Vagina (tissue), 2 donors: ENCODE measurements around the gene WNK3. TPM values are rescaled to one million over a fixed set of nuclear protein-coding genes. Genes with fewer than 3 reads are reported as not detected.

Experiments used
- DNase-seq, 2 donors: peaks; one replicate each; pipeline ENCODE4 v3.0.0-alpha.2; 2017; ENCODE audit errors: extremely low spot score in 2 of 2
- H3K27ac ChIP-seq: fragments of 200-600 bp; sonication (generic); one replicate; pipeline ENCODE4 v1.5.1; 2019
- H3K27me3 ChIP-seq: fragments of 200-600 bp; sonication (generic); one replicate; pipeline ENCODE4 v1.5.1; 2019
- H3K36me3 ChIP-seq, 2 donors: fragments of 200-600 bp; sonication (generic); one replicate each; pipeline ENCODE4 v1.5.1; 2017 to 2019
- H3K4me1 ChIP-seq: fragments of 200-600 bp; sonication (generic); one replicate; pipeline ENCODE4 v1.5.1; 2019
- H3K4me3 ChIP-seq, 2 donors: fragments of 200-600 bp; sonication (generic); 1 replicate in 1 of 2; 2 replicates in 1 of 2; pipeline ENCODE4 v1.5.1; 2016 to 2019
- H3K9me3 ChIP-seq: fragments of 200-600 bp; sonication (generic); one replicate; pipeline ENCODE4 v1.5.1; 2019
- POLR2A ChIP-seq, 2 donors: fragments of 450-650 bp; IDR thresholded peaks; one replicate each; pipeline ENCODE4 v1.6.1; 2017; ENCODE audit warnings: antibody characterized with exemption in 2 of 2, mild to moderate bottlenecking in 2 of 2, moderate library complexity in 2 of 2
- POLR2AphosphoS5 ChIP-seq, 2 donors: sonication (generic); formaldehyde crosslinking; IDR thresholded peaks; one replicate each; pipeline ENCODE4 v1.9.0; 2017; ENCODE audit warnings: antibody characterized with exemption in 2 of 2, mild to moderate bottlenecking in 2 of 2, low read depth in 1 of 2; ENCODE audit not compliant: insufficient read depth in 1 of 2
- intact Hi-C: fragments of 100-400 bp; cut with DNase I; formaldehyde crosslinking; loops from one replicate; pipeline ENCODE4 v1.15.1; 2023
- total RNA-seq: library from RNA; depleted of rRNA; stranded (reverse); fragments of >200 nt; gene quantifications from one replicate; pipeline ENCODE4 v1.2.3, GENCODE V29; 2016
- TF ChIP-seq, protein P1 (sequence below), 3 experiments: fragments of 450-650 bp in 2 of 3; fragments of 200-600 bp in 1 of 3; sonication (generic) in 1 of 3; IDR thresholded peaks; one replicate each; pipeline ENCODE4 v1.5.1; 2017 to 2019; ENCODE audit warnings: antibody characterized with exemption in 3 of 3, mild to moderate bottlenecking in 2 of 3, moderate library complexity in 2 of 3

The WNK3 gene
- total RNA-seq, 1 donor from 2014 or later: 2.0 TPM

- no peaks in the 10 kb centered on the region for H3K36me3 ChIP-seq
- no peaks in the 10 kb centered on the region for H3K4me1 ChIP-seq
- H3K27me3 ChIP-seq: no peaks in the 10 kb centered on the region
- no peak for DNase-seq
- TF ChIP-seq, protein P1, sequence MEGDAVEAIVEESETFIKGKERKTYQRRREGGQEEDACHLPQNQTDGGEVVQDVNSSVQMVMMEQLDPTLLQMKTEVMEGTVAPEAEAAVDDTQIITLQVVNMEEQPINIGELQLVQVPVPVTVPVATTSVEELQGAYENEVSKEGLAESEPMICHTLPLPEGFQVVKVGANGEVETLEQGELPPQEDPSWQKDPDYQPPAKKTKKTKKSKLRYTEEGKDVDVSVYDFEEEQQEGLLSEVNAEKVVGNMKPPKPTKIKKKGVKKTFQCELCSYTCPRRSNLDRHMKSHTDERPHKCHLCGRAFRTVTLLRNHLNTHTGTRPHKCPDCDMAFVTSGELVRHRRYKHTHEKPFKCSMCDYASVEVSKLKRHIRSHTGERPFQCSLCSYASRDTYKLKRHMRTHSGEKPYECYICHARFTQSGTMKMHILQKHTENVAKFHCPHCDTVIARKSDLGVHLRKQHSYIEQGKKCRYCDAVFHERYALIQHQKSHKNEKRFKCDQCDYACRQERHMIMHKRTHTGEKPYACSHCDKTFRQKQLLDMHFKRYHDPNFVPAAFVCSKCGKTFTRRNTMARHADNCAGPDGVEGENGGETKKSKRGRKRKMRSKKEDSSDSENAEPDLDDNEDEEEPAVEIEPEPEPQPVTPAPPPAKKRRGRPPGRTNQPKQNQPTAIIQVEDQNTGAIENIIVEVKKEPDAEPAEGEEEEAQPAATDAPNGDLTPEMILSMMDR (IDR thresholded peaks at IDR 0.05): no peak
- no peak for TF ChIP-seq POLR2A (IDR thresholded peaks at IDR 0.05)
- TF ChIP-seq POLR2AphosphoS5 (IDR thresholded peaks at IDR 0.05; ENCODE audit: insufficient read depth in 1 of 2, low read depth in 1 of 2): no peak
- H3K4me3 ChIP-seq: no peak overlapping the region
- H3K27ac ChIP-seq: no peak overlapping the region
- H3K9me3 ChIP-seq: no peaks in the 10 kb centered on the region
- intact Hi-C loops: no loop called here
Measured at GRCh38 chrX:54223581-54223980, 134.3 kb downstream of the WNK3 start.

DNA sequence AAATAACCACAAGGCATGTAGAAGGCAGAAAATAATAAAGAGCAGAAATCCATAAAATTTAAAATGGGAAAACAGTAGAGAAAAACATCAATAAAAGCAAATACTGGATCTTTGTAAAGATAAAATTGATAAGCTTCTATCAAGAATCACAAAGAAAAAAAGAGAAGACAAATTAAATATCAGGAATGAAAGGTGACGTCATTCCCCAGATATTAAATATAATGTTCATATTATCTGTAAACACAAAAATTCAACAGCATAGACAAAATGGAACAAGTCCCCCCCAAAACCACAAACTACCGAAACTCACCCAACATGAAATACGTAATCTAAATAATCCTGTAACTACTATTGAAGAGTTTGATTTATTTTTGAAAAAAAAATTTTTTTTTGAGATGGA is 144.2 kb downstream of the WNK3 start:
- Histone ChIP-seq H3K27me3 (no peaks in the 10 kb centered on the region), H3K9me3 (no peaks in the 10 kb centered on the region), H3K36me3 (no peaks in the 10 kb centered on the region), H3K27ac (no peak overlapping the region), H3K4me1 (no peaks in the 10 kb centered on the region), H3K4me3 (no peak overlapping the region)
- TF ChIP-seq, protein P1 (IDR thresholded peaks at IDR 0.05): no peak
- TF ChIP-seq POLR2A (IDR thresholded peaks at IDR 0.05) (no peak), POLR2AphosphoS5 (IDR thresholded peaks at IDR 0.05; ENCODE audit: insufficient read depth in 1 of 2, low read depth in 1 of 2) (no peak)
- DNase-seq: no peak
- intact Hi-C loops: no loop called here

- H3K4me3 ChIP-seq: no peak overlapping the region
- TF ChIP-seq POLR2AphosphoS5 (IDR thresholded peaks at IDR 0.05; ENCODE audit: insufficient read depth in 1 of 2, low read depth in 1 of 2): no peak
- no peak overlapping the region for H3K27ac ChIP-seq
Measured at GRCh38 chrX:54208531-54208930, 149.3 kb downstream of the WNK3 start.

DNA sequence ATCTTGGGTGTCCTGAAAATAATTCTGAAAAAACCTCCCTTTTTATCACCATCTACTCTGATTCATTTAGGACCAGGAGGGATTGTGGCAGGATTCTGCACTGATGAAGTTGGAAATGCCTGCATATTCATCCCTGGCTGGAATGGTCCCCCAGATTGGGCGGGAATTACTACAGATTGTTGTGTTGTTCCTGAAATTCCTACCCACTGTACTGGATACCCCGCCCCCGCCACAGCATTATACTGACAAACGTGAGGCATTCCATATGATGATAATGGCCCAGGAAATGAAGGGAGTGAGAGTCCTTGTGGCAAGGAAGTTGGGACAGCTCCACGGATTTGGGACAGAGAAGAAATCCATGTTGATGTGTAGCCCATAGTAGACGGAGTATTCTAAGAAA is 159.6 kb downstream of the WNK3 start:
- Histone ChIP-seq H3K27me3 (no peaks in the 10 kb centered on the region), H3K27ac (no peak overlapping the region), H3K36me3 (no peaks in the 10 kb centered on the region), H3K9me3 (no peaks in the 10 kb centered on the region), H3K4me3 (no peak overlapping the region), H3K4me1 (no peaks in the 10 kb centered on the region)
- no peak for DNase-seq
- intact Hi-C loops: no loop called here
- TF ChIP-seq POLR2A (IDR thresholded peaks at IDR 0.05) (no peak), POLR2AphosphoS5 (IDR thresholded peaks at IDR 0.05; ENCODE audit: insufficient read depth in 1 of 2, low read depth in 1 of 2) (no peak)
- TF ChIP-seq, protein P1 (IDR thresholded peaks at IDR 0.05): no peak

More at GRCh38 chrX:54208531-54208930, 149.3 kb downstream of the WNK3 start:
- no peaks in the 10 kb centered on the region for H3K9me3 ChIP-seq
- intact Hi-C loops: no loop called here
- H3K36me3 ChIP-seq: no peaks in the 10 kb centered on the region
- no peaks in the 10 kb centered on the region for H3K4me1 ChIP-seq
- DNase-seq: no peak
- no peaks in the 10 kb centered on the region for H3K27me3 ChIP-seq

DNA sequence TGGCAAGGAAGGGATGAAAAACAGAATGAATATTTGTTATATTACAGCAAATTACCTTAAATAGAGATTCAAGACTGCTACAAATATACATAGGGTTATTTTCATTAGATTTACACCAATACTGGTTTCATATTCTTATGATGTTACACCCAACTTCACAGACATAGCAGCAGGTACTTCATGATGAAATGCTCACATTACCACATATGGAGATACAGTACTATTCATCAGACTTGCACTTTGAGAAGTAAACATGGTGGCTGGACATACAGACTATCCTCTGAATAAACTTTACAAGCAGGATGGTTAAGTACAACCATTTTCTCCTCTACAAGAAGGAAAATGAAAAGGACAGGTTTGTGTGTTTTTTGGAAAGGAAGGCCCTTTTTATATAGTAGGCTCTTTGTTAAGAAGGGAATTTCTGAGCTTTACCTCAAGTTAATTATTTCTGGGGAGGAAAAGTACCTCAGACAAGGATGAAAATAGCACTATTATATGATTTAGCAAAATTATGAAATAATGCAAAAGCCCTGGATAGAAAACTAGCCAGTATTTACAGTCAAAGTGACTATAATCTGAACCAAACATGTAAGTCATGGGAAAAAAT is 162.8 kb downstream of the WNK3 start:
- TF ChIP-seq POLR2A (IDR thresholded peaks at IDR 0.05) (no peak), POLR2AphosphoS5 (IDR thresholded peaks at IDR 0.05; ENCODE audit: insufficient read depth in 1 of 2, low read depth in 1 of 2) (no peak)
- TF ChIP-seq, protein P1 (IDR thresholded peaks at IDR 0.05): no peak
- no peak overlapping the region for H3K27ac ChIP-seq
- intact Hi-C loops: no loop called here
- no peak overlapping the region for H3K4me3 ChIP-seq
- no peaks in the 10 kb centered on the region for H3K4me1 ChIP-seq
- H3K27me3 ChIP-seq: no peaks in the 10 kb centered on the region
- no peaks in the 10 kb centered on the region for H3K9me3 ChIP-seq
- no peaks in the 10 kb centered on the region for H3K36me3 ChIP-seq
- DNase-seq: no peak
